Keratinocyte (primary cell): ENCODE data around the gene LYZL1.

Experiments
- EZH2 ChIP-seq: IDR thresholded peaks from one replicate; pipeline ENCODE4 v1.6.1; 2012; ENCODE audit warnings: inconsistent platforms, mild to moderate bottlenecking, low read length, moderate library complexity
- TF ChIP-seq, protein P1 (sequence below), 3 experiments: IDR thresholded peaks in 1 of 3; conservative IDR thresholded peaks in 1 of 3; optimal IDR thresholded peaks in 1 of 3; 2 replicates in 2 of 3; 3 replicates in 1 of 3; pipeline versions ENCODE3 to v1.5.1; 2011; ENCODE audit warnings: low read length in 3 of 3, mild to moderate bottlenecking in 3 of 3, moderate library complexity in 2 of 3, control low read depth in 1 of 3, inconsistent platforms in 1 of 3; ENCODE audit not compliant: insufficient read depth in 2 of 3; ENCODE audit errors: extremely low read depth in 1 of 3

DNA sequence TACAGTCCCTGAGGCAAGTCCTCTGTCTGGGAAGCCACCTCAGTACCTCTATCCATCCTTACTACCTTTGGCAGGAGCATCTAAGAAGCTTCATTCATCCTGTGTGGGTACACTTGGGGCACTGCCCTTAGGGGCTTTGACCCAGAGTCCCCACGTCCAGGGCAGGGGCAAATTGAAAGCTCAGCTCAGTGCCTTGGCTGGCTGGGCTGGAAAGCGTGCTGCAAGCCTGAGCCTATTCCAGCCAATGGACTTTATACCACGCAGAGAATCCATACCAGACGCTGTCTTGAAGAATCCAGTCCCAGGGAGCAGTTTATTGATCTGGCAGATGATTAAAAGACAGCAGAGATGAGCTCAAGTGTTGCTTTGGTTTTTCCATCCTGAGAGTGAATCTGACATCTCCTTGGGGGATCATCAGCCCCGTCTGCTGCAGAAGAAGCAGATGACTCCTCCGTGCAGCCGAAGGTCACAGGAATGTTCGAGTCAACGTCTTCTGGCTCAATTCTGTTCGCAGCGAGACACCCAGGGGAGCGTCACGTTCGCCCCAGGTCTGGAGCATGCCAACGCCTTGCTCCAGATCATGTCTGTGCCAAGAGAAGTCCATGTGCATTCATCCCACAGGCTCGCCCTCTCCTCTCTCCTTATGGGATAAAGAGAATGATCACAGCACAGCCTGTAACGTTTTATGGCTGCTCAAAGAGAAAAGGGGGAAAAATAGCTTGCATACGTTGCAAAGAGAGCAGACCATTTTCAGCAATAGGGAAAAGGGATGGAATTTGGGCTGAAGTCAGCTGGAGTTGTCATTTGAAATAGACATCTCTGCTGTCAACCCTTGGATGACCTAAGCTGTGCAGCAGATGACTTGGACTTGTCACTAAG, 35.8 kb upstream of the LYZL1 start:
- TF ChIP-seq, protein P1, sequence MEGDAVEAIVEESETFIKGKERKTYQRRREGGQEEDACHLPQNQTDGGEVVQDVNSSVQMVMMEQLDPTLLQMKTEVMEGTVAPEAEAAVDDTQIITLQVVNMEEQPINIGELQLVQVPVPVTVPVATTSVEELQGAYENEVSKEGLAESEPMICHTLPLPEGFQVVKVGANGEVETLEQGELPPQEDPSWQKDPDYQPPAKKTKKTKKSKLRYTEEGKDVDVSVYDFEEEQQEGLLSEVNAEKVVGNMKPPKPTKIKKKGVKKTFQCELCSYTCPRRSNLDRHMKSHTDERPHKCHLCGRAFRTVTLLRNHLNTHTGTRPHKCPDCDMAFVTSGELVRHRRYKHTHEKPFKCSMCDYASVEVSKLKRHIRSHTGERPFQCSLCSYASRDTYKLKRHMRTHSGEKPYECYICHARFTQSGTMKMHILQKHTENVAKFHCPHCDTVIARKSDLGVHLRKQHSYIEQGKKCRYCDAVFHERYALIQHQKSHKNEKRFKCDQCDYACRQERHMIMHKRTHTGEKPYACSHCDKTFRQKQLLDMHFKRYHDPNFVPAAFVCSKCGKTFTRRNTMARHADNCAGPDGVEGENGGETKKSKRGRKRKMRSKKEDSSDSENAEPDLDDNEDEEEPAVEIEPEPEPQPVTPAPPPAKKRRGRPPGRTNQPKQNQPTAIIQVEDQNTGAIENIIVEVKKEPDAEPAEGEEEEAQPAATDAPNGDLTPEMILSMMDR (optimal IDR thresholded peaks at IDR 0.05 in 1 of 3, IDR thresholded peaks at IDR 0.05 in 1 of 3, conservative IDR thresholded peaks at IDR 0.05 in 1 of 3; ENCODE audit: extremely low read depth in 1 of 3, insufficient read depth in 2 of 3, low read length in 3 of 3) = no peak
- no peak for TF ChIP-seq EZH2
